Transverse colon (tissue), 4 donors: ENCODE measurements around the gene PPFIBP2. TPM values are rescaled to one million over a fixed set of nuclear protein-coding genes. Genes with fewer than 3 reads are reported as not detected.
A peak's percentile ranks its signal among the peaks of the same experiment; 100 is the strongest.

Experiments
- DNase-seq: peaks from one replicate; pipeline ENCODE4 v3.0.0-alpha.2; 2019
- H3K27ac ChIP-seq, 4 donors: fragments of 200-600 bp; sonication (generic); 2 replicates each; pipeline ENCODE4 v1.5.1; 2016 to 2018; ENCODE audit warnings: inconsistent platforms in 4 of 4
- H3K27me3 ChIP-seq: fragments of 200-600 bp; sonication (generic); 2 replicates; pipeline ENCODE4 v1.5.1; 2017; ENCODE audit warnings: inconsistent platforms
- H3K36me3 ChIP-seq, 4 donors: fragments of 200-600 bp; sonication (generic); 2 replicates each; pipeline ENCODE4 v1.5.1; 2017 to 2019; ENCODE audit warnings: inconsistent platforms in 4 of 4
- H3K4me1 ChIP-seq, 4 donors: fragments of 200-600 bp; sonication (generic); 2 replicates each; pipeline ENCODE4 v1.5.1; 2017 to 2020; ENCODE audit warnings: inconsistent platforms in 4 of 4
- H3K4me3 ChIP-seq, 4 donors: fragments of 200-600 bp; sonication (generic); 1 replicate in 1 of 4; 2 replicates in 3 of 4; pipeline versions ENCODE4 v1.5.1 to v1.6.1; 2017 to 2019; ENCODE audit warnings: inconsistent platforms in 4 of 4
- H3K9me3 ChIP-seq, 2 donors: fragments of 200-600 bp; sonication (generic); 2 replicates each; pipeline ENCODE4 v1.5.1; 2017 to 2019; ENCODE audit warnings: inconsistent platforms in 2 of 2
- CTCF ChIP-seq, 5 experiments: fragments of 200-600 bp in 3 of 5; fragments of 450-650 bp in 2 of 5; sonication (generic) in 3 of 5; IDR thresholded peaks; 1 replicate in 2 of 5; 2 replicates in 3 of 5; pipeline ENCODE4 v1.5.1; 2016 to 2017; ENCODE audit warnings: antibody characterized with exemption in 5 of 5, inconsistent platforms in 3 of 5, mild to moderate bottlenecking in 2 of 5, moderate library complexity in 1 of 5
- EP300 ChIP-seq: sonication (generic); formaldehyde crosslinking; IDR thresholded peaks from one replicate; pipeline ENCODE4 v1.6.1; 2017; ENCODE audit warnings: antibody characterized with exemption, low read depth
- POLR2A ChIP-seq: fragments of 450-650 bp; IDR thresholded peaks from one replicate; pipeline ENCODE4 v1.6.1; 2016; ENCODE audit warnings: antibody characterized with exemption, mild to moderate bottlenecking, moderate library complexity
- POLR2AphosphoS5 ChIP-seq, 3 donors: sonication (generic); formaldehyde crosslinking; IDR thresholded peaks; one replicate each; pipeline ENCODE4 v1.6.1; 2016; ENCODE audit warnings: antibody characterized with exemption in 3 of 3
- WGBS, 2 donors: methylation state at CpG; one replicate each; pipeline ENCODE4 v1.1.5; 2018; ENCODE audit warnings: low coverage in 1 of 2; 5-methylcytosine and 5-hydroxymethylcytosine counted together
- in situ Hi-C, 4 donors: fragments of 200-750 bp; cut with MboI; loops; one replicate each; pipeline versions ENCODE4 v1.15.0 to v1.15.1; 2017; ENCODE audit warnings: low sequenced_read_pairs in 3 of 4, low pct_ligation_motif_present in 1 of 4, low pct_unique_long_range_greater_than_20kb in 1 of 4
- intact Hi-C: fragments of 100-400 bp; cut with DNase I; formaldehyde crosslinking; loops from one replicate; pipeline ENCODE4 v1.15.1; 2023; ENCODE audit warnings: low total_unique reads
- total RNA-seq, 4 donors: library from RNA; depleted of rRNA; stranded (reverse); fragments of >200 nt; gene quantifications; one replicate each; pipeline ENCODE4 v1.1.0, GENCODE V29; 2016

PPFIBP2 gene
- total RNA-seq, 4 donors from 2014 or later, result 36.0 to 257 (median 83.3) TPM

DNA sequence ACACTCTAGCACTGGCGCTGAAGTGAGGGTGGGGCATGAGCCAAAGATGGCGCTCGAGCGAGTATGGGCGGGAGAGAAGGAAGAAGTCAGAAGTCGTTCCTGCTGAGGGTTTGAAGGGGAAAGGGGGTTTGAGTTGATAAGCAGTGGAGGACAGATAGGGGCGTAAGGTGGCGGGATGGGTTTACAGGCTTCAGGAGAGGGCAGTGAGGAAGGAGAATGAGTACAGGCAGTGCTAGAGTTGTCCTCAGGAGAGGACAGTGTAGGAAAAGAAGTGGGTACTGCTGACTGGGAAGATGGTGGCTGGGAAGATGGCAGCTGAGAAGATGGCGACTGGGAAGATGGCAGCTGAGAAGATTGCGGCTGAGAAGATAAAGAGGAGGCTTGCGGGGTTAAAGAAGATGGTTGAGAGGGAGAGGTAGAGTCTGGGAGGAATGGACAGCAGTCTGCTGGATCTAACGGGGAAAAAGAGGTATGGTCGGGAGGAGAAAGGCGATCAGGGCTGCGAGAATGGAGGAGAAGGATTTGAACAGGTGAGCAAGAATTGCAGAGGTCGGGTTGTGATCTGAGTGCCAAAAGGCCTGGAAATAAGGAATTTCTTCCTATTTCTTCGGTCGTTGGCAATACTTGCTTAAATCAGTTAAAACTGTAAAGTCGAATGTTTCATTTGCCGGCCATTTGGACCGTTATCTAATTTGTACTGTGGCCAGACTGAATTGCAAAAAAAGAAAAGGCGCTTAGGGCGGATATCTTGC is 5.2 kb downstream of the PPFIBP2 start:
- DNase-seq, result no peak
- in situ Hi-C loops (no loop called here), intact Hi-C loops (no loop called here)
- Histone ChIP-seq H3K27ac (no peak overlapping the region), H3K9me3 (no peaks in the 10 kb centered on the region), H3K27me3 (no peaks in the 10 kb centered on the region), H3K4me3 (no peak overlapping the region), H3K4me1 (peaks cover 0 to 28% (median 6%) of the 10 kb centered on the region in 4 donors), H3K36me3 (no peaks in the 10 kb centered on the region)
- no peak for TF ChIP-seq EP300
- TF ChIP-seq POLR2AphosphoS5 (IDR thresholded peaks at IDR 0.05), result no peak
- TF ChIP-seq POLR2A, result no peak
- TF ChIP-seq CTCF (IDR thresholded peaks at IDR 0.05), result no peak
- WGBS, 2 donors, result 93 to 95% methylated on average over 22 to 23 of the region's 23 CpGs

DNA sequence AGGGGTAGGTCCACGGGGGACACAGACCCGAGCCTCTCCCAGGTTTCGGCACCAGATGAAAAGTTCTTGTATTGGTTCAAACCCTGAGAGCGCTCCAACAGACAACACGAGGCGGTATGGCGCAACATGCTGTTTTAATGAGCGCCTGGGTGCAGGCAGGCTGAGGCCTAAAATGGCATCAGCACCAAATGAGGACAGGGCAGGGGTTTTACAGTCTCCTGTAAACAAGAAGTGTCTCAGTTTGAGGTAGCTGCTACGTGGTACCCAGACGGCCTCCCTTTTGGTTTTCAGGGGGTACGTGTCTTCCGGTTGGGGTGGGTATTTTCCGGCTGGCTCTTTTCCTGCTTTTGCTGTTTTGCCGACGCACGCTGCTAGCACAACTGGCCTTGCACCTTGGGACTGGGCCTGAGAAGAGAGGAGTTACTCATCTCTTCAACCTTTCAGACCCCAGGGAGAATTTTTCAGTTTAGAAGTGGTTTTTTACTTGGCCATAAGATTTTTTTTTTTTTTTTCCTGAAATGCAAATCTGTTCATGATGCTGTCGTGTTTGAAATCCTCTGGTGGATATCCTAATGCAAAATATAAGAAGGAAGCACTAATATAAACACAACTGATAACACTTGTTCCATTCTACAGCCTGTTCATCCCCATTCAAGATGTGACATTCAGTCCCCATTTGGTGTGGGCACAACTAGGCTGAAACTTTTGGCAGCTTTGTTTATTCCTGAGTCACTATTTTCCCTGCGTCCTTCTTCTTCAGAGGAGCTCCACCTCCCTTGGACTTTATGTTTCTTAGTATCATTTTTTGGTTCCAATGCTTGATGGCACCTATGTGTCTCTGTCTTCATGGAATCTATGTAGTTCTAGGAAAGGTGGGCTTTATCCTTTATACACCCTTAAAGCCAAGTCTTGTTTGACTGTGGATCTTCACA is 6.5 kb downstream of the PPFIBP2 start:
- Histone ChIP-seq H3K36me3 (no peaks in the 10 kb centered on the region), H3K4me1 (peaks cover 0 to 22% (median 0%) of the 10 kb centered on the region in 4 donors), H3K27ac (peak overlapping the region; percentile 28 to 74 (median 40)), H3K9me3 (no peaks in the 10 kb centered on the region), H3K27me3 (no peaks in the 10 kb centered on the region), H3K4me3 (no peak overlapping the region)
- in situ Hi-C loops, result no loop called here
- intact Hi-C loops, result no loop called here
- no peak for DNase-seq
- no peak for TF ChIP-seq CTCF (IDR thresholded peaks at IDR 0.05)
- no peak for TF ChIP-seq POLR2AphosphoS5 (IDR thresholded peaks at IDR 0.05)
- TF ChIP-seq EP300, result no peak
- no peak for TF ChIP-seq POLR2A
- 50 to 77% methylated on average over 9 to 18 of the region's 18 CpGs for WGBS, 2 donors

- intact Hi-C loops, result no loop called here
- Histone ChIP-seq H3K4me1 (peaks cover 0 to 19% (median 0%) of the 10 kb centered on the region in 4 donors), H3K36me3 (no peaks in the 10 kb centered on the region), H3K9me3 (no peaks in the 10 kb centered on the region), H3K27me3 (no peaks in the 10 kb centered on the region), H3K4me3 (no peak overlapping the region), H3K27ac (peak overlapping the region; percentile 28 to 74 (median 44))
- TF ChIP-seq CTCF (IDR thresholded peaks at IDR 0.05) (no peak), POLR2AphosphoS5 (IDR thresholded peaks at IDR 0.05) (no peak), EP300 (no peak), POLR2A (no peak)
- no peak for DNase-seq
- in situ Hi-C loops, result no loop called here
- 0 to 16% methylated on average over 1 to 2 of the region's 2 CpGs for WGBS, 2 donors
These were observed 7.2 kb downstream of the PPFIBP2 start for GRCh38 chr11:7520981-7521487.

DNA sequence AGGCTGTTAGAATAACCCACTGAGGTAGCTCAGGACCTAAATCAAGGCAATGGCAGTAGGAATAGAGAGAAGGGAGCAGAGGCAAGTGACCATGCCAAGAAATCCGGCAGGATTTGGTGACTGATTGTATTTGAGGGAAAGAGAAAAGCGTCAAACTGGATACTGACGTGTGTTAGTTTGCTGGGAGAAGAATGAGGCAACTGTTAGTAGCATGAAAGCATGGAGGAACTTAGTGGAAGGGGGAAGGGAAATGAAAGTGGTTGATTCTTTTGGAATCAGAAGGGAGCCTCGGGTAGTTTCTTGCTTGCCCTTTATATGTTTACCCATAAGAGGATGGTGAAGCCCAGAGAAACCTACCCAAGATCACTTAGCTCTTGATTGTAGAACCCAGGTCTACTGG is 8.3 kb downstream of the PPFIBP2 start:
- intact Hi-C loops, result no loop called here
- no peak for DNase-seq
- no peak for TF ChIP-seq EP300
- TF ChIP-seq CTCF (IDR thresholded peaks at IDR 0.05), result no peak
- TF ChIP-seq POLR2A, result no peak
- TF ChIP-seq POLR2AphosphoS5 (IDR thresholded peaks at IDR 0.05), result no peak
- no peaks in the 10 kb centered on the region for H3K9me3 ChIP-seq
- in situ Hi-C loops, result no loop called here
- H3K36me3 ChIP-seq, result no peaks in the 10 kb centered on the region
- peaks cover 0 to 19% (median 0%) of the 10 kb centered on the region in 4 donors for H3K4me1 ChIP-seq
- WGBS, 2 donors, result 65 to 75% methylated on average over 4 of the region's 4 CpGs
- H3K27me3 ChIP-seq, result no peaks in the 10 kb centered on the region
- H3K4me3 ChIP-seq, result no peak overlapping the region
- peak overlapping the region; percentile 28 to 74 (median 44) for H3K27ac ChIP-seq
